Kidney epithelial cell (primary cell): ENCODE measurements around the gene TNFRSF9. TPM values are rescaled to one million over a fixed set of nuclear protein-coding genes. Genes with fewer than 3 reads are reported as not detected.

Experiments used
- DNase-seq: peaks from one replicate; pipeline ENCODE4 v3.0.0-alpha.2; 2010; ENCODE audit warnings: low read depth
- H3K27me3 ChIP-seq: 2 replicates; pipeline ENCODE4 v1.6.0; 2011; ENCODE audit warnings: low read length; ENCODE audit not compliant: control insufficient read depth, insufficient read depth
- H3K36me3 ChIP-seq: 2 replicates; pipeline ENCODE4 v1.5.1; 2011; ENCODE audit warnings: low read length; ENCODE audit not compliant: control insufficient read depth, insufficient read depth
- H3K4me3 ChIP-seq: 2 replicates; pipeline ENCODE4 v1.5.1; 2011; ENCODE audit warnings: low read depth, mild to moderate bottlenecking, control low read depth, low read length
- total RNA-seq: library from RNA; depleted of rRNA; stranded (reverse); fragments of >200 nt; gene quantifications from 2 replicates; pipeline ENCODE4 v1.2.3, GENCODE V29; 2015
- TF ChIP-seq, protein P1 (sequence below): IDR thresholded peaks from 2 replicates; pipeline ENCODE4 v1.5.1; 2011; ENCODE audit warnings: mild to moderate bottlenecking, moderate library complexity, low read length, control low read depth, inconsistent platforms; ENCODE audit not compliant: insufficient read depth, poor library complexity, severe bottlenecking

Gene TNFRSF9
- total RNA-seq, 1 donor from 2014 or later = 4.6 TPM

DNA sequence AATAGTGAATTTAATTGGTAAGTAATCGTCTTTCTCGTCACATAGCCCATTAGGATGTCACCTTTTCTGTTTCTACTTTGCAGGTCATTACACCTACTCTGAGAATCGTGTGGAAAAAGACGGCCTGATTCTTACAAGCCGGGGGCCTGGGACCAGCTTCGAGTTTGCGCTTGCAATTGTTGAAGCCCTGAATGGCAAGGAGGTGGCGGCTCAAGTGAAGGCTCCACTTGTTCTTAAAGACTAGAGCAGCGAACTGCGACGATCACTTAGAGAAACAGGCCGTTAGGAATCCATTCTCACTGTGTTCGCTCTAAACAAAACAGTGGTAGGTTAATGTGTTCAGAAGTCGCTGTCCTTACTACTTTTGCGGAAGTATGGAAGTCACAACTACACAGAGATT, 44.2 kb upstream of the TNFRSF9 start:
- no peak for DNase-seq
- peaks cover 8% of the 10 kb centered on the region for H3K36me3 ChIP-seq
- no peaks in the 10 kb centered on the region for H3K27me3 ChIP-seq
- TF ChIP-seq, protein P1, sequence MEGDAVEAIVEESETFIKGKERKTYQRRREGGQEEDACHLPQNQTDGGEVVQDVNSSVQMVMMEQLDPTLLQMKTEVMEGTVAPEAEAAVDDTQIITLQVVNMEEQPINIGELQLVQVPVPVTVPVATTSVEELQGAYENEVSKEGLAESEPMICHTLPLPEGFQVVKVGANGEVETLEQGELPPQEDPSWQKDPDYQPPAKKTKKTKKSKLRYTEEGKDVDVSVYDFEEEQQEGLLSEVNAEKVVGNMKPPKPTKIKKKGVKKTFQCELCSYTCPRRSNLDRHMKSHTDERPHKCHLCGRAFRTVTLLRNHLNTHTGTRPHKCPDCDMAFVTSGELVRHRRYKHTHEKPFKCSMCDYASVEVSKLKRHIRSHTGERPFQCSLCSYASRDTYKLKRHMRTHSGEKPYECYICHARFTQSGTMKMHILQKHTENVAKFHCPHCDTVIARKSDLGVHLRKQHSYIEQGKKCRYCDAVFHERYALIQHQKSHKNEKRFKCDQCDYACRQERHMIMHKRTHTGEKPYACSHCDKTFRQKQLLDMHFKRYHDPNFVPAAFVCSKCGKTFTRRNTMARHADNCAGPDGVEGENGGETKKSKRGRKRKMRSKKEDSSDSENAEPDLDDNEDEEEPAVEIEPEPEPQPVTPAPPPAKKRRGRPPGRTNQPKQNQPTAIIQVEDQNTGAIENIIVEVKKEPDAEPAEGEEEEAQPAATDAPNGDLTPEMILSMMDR = no peak
- no peak overlapping the region for H3K4me3 ChIP-seq

DNA sequence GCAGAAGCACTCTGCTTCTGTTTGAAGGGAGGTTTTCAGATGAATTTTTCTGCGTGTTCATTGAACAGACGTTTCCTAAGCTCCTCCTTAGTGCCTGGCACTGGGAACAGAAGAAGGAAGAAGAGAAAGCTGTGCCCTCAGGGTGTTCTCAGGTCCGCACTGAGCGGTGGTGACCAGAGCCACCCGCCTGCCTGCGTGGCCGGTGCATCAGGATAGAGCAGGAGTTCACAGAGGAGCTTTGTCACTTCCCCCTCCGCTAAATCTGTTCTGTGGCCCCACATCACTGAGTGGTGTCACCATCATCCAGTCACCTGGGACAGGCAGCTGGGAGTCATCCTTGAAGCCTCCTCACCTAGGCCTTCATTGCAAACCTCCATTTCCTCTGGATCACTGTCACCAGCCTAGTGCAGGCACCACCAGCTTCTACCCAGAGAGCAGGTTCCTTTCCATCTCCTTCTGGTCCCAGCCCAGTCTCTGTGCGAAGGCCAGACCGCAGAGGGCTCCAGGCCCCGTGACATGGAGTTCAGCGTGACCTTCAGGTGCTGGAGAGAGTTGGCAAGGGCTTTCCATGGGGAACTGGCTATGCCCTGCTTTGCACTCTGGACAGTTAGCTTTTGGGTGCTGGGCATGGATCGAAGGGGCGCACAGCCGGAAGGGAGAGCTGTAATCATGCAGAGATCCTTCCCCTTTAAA, 42.6 kb upstream of the TNFRSF9 start:
- H3K36me3 ChIP-seq = peaks cover 8% of the 10 kb centered on the region
- TF ChIP-seq, protein P1 = no peak
- no peak for DNase-seq
- H3K4me3 ChIP-seq = no peak overlapping the region
- H3K27me3 ChIP-seq = no peaks in the 10 kb centered on the region

DNA sequence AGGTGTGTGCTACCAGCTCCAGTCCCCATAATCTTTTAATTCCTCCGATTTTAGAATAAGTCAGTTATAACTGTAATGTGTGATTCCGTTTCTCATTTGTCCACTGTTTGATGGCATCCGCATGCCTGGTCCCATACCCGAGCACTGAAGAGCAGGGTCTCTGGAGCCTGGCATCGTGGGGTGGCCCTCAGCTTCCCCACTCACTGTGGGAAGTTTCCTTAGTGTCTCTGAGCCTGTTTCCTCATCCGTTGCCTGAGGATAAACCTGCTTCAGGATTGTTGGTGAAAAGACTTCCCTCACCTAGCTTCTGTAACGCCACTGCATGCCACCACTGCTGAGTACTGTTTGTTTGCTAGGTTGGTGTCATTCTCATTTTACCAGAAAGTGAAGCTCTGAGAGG, 40.3 kb upstream of the TNFRSF9 start:
- TF ChIP-seq, protein P1 = no peak
- no peaks in the 10 kb centered on the region for H3K27me3 ChIP-seq
- H3K4me3 ChIP-seq = no peak overlapping the region
- peaks cover 8% of the 10 kb centered on the region for H3K36me3 ChIP-seq
- DNase-seq = no peak

DNA sequence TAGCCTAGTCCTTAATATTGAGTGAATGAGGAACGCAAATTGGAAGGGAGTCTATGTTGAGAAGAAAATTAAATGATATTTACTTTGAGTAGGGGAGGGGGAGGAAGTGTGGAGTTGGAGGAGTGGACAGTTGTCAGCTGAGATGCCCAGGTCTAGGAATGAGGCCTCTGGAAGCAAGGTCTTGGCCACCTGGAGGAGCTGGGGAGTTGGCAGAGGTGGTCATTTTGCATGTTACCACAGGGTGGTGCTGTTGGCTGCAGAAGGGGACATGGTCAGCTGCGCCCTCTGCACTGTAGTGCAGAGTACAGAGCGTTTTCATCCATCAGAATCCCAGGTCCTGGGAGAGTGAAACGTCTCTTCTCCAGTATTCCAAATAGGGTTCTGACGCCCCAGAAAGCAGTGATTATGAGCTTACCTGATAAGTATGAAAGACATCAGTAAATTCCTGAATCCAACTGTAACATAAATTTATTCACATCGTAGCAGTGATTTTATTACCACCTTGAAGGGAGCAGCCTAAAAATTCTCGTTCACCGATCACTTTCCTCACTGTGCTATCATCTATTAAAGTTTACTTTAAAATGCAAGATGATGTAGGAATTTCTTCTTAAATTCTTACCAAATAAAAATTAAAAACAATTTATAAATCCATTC, 34.7 kb upstream of the TNFRSF9 start:
- Histone ChIP-seq H3K36me3 (no peaks in the 10 kb centered on the region), H3K27me3 (no peaks in the 10 kb centered on the region), H3K4me3 (no peak overlapping the region)
- no peak for DNase-seq
- TF ChIP-seq, protein P1 = peak; percentile 98

DNA sequence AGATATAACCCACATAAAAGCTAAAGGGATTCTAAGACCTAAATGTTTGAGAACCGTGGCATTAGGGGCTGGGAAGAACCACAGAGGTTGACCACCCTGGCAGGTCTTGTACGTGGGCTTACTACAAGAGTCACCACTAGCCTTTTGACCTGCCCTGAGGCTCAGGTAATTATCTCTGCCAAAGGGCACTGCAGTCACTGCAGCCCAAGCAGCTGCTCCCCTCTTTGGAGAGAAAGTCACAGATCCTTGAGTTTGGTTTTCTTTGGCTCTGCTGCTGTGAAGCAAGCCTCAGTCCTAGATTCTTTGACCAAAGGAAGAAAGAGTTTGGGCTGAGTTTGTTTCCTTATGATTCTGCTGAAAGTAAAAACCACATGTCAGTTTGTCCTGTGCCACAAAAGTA, 32.4 kb upstream of the TNFRSF9 start:
- no peak for DNase-seq
- no peaks in the 10 kb centered on the region for H3K27me3 ChIP-seq
- TF ChIP-seq, protein P1 = no peak
- H3K36me3 ChIP-seq = no peaks in the 10 kb centered on the region
- H3K4me3 ChIP-seq = no peak overlapping the region
